ENCODE measurements around the gene CBX3.

- no peak for TF ChIP-seq CTCF (IDR thresholded peaks at IDR 0.05)
- TF ChIP-seq POLR2A (IDR thresholded peaks at IDR 0.05): no peak
Observed at GRCh38 chr7:26197153-26198115, 4.1 kb upstream of the CBX3 start.
